ENCODE measurements around the gene ARHGEF12.
"Not testable (repeated sequence)": the region's sequence is repeated elsewhere in the genome, so short reads cannot be mapped to it uniquely, and the experiment has no call there.

The ARHGEF12 gene

GRCh38 chr11:120489799-120490198, 153.6 kb downstream of the ARHGEF12 start:
- no peak for DNase-seq (ENCODE audit: extremely low read depth in 1 of 2, low read depth in 1 of 2)

DNA sequence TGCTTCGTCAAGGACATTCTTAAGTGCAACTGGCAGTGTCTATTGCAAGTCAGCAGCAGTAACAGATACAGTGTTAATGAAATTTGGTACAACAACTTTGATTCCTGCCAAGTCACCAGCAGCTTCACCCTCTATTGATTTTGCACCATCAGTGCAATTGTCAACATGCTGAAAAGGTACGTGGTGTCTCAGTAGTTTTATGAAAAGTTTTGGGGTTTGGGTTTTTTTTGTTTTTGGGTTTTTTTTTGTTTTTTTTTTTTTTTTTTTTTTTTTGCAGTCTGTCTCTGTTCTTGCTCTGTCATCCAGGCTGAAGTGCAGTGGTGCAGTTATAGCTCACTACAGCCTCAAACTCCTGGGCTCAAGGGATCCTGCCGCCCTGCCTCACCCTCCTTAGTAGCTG, 156.3 kb downstream of the ARHGEF12 start:
- DNase-seq (ENCODE audit: extremely low read depth in 1 of 2, low read depth in 1 of 2): no peak

GRCh38 chr11:120494595-120494994, 158.4 kb downstream of the ARHGEF12 start:
- no peak for DNase-seq (ENCODE audit: extremely low read depth in 1 of 2, low read depth in 1 of 2)

DNA sequence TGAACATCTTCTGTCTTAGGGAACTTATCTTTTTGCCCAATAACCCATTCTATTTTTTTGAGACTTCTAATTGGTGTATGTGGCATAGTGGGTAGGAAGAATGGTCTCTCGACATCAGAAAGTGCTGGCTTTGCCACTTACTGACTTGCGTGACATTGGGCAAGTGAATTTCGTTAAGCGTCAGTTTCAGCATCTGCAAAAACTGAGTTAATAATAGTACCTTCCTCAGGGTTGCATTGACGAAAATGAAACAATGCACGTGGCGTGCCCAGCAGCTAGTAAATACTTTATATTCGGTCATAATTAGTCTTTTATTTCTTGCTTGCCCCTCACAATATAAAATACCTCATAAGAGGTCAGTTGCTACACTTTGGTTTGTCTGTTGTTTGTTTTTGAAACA, 162.9 kb downstream of the ARHGEF12 start:
- DNase-seq (ENCODE audit: extremely low read depth in 1 of 2, low read depth in 1 of 2): no peak

DNA sequence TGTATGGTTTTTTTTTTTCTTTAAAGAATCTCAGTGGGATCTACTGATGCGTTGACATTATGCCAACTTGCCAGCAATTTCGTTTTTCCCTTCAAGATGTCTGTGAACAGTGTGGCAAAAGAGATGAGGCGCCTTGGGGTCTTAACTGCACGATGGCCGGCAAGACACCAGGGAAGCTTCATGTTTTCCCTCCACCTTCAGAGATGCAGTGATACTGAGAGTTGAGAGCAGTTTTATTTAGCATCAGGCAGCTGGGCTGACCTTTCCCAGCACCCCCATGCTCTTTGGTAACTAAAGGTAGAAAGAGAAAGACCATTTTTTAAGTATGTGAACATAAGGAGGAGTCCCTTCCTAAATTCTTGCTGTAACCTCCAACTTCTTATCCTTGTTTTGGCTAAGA, 163.6 kb downstream of the ARHGEF12 start:
- no peak for DNase-seq (ENCODE audit: extremely low read depth in 1 of 2, low read depth in 1 of 2)

GRCh38 chr11:120500414-120501071, 164.3 kb downstream of the ARHGEF12 start:
- no peak for DNase-seq (ENCODE audit: extremely low read depth in 1 of 2, low read depth in 1 of 2)

GRCh38 chr11:120501440-120501839, 165.2 kb downstream of the ARHGEF12 start:
- DNase-seq (ENCODE audit: extremely low read depth in 1 of 2, low read depth in 1 of 2): no peak

DNA sequence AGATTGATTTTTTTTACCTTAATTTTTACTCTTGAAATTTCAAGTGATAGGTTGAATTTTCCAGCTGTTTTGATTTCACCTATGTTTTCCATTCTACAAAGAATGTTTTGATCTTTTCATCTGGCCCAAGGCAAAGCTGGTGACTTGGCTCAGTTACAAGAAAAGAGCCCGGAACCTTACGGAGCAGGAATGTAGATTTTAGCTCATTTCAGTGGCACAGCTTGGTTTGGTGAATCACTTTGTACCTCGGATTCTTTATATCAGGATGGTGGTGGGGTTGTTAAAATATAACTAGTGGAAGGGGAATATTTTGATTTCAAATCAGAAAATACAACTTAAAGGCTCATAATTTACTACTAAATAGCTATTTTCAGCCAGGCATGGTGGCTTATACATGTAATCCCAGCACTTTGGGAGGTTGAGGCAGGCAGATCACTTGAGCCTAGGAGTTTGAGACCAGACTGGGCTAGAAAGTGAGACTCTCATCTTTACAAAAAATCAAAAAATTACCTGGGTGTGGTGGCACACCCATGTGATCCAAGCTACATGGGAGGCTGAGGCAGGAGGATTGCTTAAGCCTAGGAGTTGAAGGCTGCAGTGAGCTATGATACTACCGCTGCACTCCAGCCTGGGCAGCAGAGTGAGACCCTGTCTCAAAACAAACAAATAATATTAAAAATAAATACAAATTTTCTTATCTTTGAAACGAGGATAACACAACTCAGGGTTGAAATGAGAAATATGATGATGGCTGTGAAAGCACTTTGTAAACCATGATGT, 166.0 kb downstream of the ARHGEF12 start:
- DNase-seq (ENCODE audit: extremely low read depth in 1 of 2, low read depth in 1 of 2): no peak

- DNase-seq (ENCODE audit: extremely low read depth in 1 of 2, low read depth in 1 of 2): not testable (repeated sequence)
Measured at GRCh38 chr11:120503529-120503928, 167.3 kb downstream of the ARHGEF12 start.

DNA sequence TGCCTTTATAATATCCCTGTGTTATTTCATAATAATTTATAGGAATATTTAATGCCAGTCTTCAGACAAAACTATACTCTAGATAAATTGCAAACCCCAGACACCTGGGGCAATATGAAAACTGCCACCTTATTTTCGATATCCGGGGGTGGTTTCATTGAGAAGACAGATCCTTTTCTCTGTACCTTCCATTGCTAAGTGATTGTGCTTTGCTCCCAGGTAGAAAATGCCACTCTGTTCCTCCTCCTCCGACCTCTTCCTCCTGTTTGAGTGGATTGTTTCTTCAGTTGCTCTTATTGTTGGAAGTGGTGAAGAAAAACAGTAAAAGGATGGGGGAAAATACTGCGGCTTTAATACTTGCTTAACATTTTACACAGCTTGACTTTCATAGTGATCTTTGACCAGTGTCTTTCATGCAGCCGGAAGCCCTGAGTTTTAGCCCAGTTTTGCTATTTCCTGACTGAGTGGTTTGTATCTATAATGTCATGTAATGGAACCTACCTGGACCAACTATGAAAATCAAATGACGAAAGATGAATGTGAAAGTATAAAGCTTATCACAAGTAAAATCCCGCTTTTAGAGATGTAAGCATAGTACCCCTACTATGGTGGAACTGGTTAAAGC, 169.7 kb downstream of the ARHGEF12 start:
- DNase-seq (ENCODE audit: extremely low read depth in 1 of 2, low read depth in 1 of 2): no peak

DNA sequence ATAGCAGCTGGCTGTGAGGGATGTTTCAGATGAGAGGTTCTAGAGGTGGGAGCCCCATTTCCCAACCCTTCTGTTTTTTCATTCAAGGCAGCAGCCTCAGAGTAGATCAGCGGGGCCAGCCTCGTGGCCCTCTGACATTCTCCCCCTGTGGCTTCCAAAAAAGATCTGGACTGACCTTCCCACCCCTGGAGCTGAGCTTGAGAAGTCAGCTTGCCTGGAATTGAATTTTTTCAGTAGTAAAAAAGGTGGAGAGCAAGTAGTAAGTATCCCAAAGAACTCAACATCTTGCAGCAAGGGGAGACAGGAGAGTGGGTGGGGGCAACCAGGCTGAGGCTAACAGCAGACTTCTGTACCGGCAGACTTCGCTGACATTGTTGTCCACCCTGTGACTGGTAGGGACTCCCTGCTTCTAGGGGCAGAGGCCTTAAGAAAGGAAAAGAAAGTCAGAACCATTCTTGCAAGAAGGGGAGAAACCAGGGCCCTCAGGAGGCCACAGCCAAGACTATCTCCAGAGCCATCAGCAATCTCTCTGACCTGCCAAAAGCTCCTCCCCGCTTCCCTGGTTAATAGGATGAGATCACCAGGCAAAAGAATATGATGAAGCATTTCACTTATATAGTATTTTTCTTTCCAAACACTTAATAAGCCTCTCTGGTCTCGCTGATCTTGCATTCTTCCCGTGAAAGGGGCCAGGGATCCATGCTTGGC, 173.3 kb downstream of the ARHGEF12 start:
- no peak for DNase-seq (ENCODE audit: extremely low read depth in 1 of 2, low read depth in 1 of 2)

- no peak for DNase-seq (ENCODE audit: extremely low read depth in 1 of 2, low read depth in 1 of 2)
Measured at GRCh38 chr11:120510406-120511115, 174.3 kb downstream of the ARHGEF12 start.

DNA sequence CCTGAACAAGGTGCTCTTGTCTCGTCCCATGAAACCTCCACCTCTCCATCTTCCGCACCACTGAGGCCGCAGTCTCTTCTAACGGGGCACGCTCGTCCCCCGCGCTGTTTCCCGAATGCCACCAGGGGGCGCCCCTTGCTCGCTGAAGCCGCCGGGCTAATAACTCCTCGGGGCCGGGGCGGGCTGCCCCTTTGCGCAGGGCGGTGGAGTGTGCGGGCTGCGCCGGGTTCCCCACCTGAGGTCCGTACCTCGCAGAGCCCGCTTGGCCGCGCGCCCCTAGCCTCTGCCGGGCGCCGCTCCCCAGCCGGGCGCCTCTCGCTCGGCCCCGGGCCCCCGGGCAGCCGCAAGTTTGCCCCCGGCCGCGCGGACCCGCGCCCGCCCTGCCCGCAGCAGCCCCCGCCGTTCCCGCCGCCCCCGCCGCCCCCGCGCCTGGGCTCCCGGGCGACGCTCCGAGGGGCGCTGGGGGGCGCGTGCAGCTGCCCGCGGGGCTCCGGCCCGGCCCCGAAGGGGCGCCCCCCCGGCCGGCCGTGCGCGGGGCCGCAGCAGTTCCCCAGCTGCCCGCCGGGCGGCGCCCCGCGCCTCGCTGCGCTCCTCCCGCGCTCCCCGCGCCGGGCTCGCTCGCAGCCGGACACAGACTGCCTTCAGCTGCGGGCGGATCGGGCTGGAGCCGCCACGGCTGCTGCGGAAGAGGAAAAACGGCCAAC, 175.1 kb downstream of the ARHGEF12 start, which contains the start of gene GRIK4:
Gene GRIK4 (plus strand): TSS at position 633 of the 704 bp plus-strand sequence. CDS start 148,571 bp downstream, outside the sequence.
- peak; percentile 57 to 58 for DNase-seq (ENCODE audit: extremely low read depth in 1 of 2, low read depth in 1 of 2)

DNA sequence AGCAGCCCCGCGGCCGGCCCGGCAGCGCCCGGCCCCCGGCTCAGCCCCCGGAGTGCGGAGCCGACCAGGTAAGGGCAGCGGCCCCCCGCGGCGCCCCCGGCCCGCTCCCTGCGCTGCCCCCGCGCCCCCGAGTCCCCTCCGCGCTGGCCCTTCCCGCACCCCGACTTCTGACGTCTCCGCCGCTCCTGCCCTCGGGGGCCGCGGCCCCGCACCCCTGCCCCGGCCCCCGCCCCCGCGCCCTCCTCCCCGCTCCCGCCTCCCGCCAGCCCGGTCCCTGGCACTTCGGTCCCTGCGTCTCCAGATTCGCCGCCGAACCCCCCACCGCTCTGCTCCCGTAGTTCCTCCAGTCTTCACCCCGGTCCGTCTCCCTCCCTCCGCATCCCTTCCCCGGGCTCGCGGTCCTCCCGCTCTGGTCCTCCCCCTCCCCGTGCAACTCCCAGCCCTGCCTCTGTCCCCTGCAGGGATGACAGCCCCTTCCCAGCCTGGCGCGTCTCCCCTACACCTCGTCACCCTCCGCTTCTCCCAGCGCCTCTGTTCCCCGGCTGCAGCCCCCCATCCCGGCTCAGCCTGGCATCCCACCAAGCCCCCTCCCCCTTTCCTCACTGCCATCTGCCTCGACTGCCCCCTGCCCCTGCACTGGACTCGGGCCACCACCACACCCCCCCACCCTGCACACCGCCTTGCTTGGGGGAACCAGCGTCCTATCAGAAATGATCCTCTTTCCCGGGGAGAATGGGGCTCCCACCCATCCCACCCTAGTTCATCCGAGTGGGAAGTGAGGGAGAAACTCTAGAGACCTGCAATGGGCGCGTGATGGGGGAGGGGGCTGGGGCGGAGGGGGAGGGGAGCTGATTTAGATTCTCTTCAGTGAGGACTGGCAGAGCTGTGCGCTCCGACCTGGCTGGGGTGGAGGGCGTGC, 175.9 kb downstream of the ARHGEF12 start:
- no peak for DNase-seq (ENCODE audit: extremely low read depth in 1 of 2, low read depth in 1 of 2)

GRCh38 chr11:120512739-120513435, 176.7 kb downstream of the ARHGEF12 start:
- no peak for DNase-seq (ENCODE audit: extremely low read depth in 1 of 2, low read depth in 1 of 2)

- no peak for DNase-seq (ENCODE audit: extremely low read depth in 1 of 2, low read depth in 1 of 2)
Measured at GRCh38 chr11:120513436-120514315, 177.5 kb downstream of the ARHGEF12 start.

GRCh38 chr11:120514541-120515121, 178.4 kb downstream of the ARHGEF12 start:
- no peak for DNase-seq (ENCODE audit: extremely low read depth in 1 of 2, low read depth in 1 of 2)
